ENCODE measurements around the gene RADIL.

RADIL gene

GRCh38 chr7:4832711-4833110, 50.8 kb downstream of the RADIL start:
- H3K27ac ChIP-seq (ENCODE audit: low read depth in 2 of 2, low read length in 2 of 2) = no peak overlapping the region
- no peaks in the 10 kb centered on the region for H3K4me1 ChIP-seq (ENCODE audit: control insufficient read depth in 2 of 2, insufficient read depth in 2 of 2, low read length in 2 of 2)
- H3K27me3 ChIP-seq (ENCODE audit: control insufficient read depth in 2 of 2, insufficient read depth in 2 of 2, low read length in 2 of 2) = no peaks in the 10 kb centered on the region
- no peak overlapping the region for H3K9ac ChIP-seq (ENCODE audit: low read depth in 1 of 2, low read length in 2 of 2)
- no peaks in the 10 kb centered on the region for H3K36me3 ChIP-seq (ENCODE audit: control insufficient read depth in 2 of 2, insufficient read depth in 2 of 2, low read length in 2 of 2)
- H3K4me3 ChIP-seq (ENCODE audit: low read length in 2 of 2) = no peak overlapping the region
- H3K9me3 ChIP-seq (ENCODE audit: control insufficient read depth in 2 of 2, low read length in 2 of 2) = no peaks in the 10 kb centered on the region

- Histone ChIP-seq H3K9me3 (ENCODE audit: control insufficient read depth in 2 of 2, low read length in 2 of 2) (no peaks in the 10 kb centered on the region), H3K4me3 (ENCODE audit: low read length in 2 of 2) (no peak overlapping the region), H3K27ac (ENCODE audit: low read depth in 2 of 2, low read length in 2 of 2) (no peak overlapping the region), H3K36me3 (ENCODE audit: control insufficient read depth in 2 of 2, insufficient read depth in 2 of 2, low read length in 2 of 2) (no peaks in the 10 kb centered on the region), H3K27me3 (ENCODE audit: control insufficient read depth in 2 of 2, insufficient read depth in 2 of 2, low read length in 2 of 2) (no peaks in the 10 kb centered on the region), H3K4me1 (ENCODE audit: control insufficient read depth in 2 of 2, insufficient read depth in 2 of 2, low read length in 2 of 2) (no peaks in the 10 kb centered on the region), H3K9ac (ENCODE audit: low read depth in 1 of 2, low read length in 2 of 2) (no peak overlapping the region)
Observed at GRCh38 chr7:4831723-4832495, 51.6 kb downstream of the RADIL start.

- no peaks in the 10 kb centered on the region for H3K9me3 ChIP-seq (ENCODE audit: control insufficient read depth in 2 of 2, low read length in 2 of 2)
- no peak overlapping the region for H3K4me3 ChIP-seq (ENCODE audit: low read length in 2 of 2)
- H3K27me3 ChIP-seq (ENCODE audit: control insufficient read depth in 2 of 2, insufficient read depth in 2 of 2, low read length in 2 of 2) = no peaks in the 10 kb centered on the region
- H3K9ac ChIP-seq (ENCODE audit: low read depth in 1 of 2, low read length in 2 of 2) = no peak overlapping the region
- no peaks in the 10 kb centered on the region for H3K36me3 ChIP-seq (ENCODE audit: control insufficient read depth in 2 of 2, insufficient read depth in 2 of 2, low read length in 2 of 2)
- no peak overlapping the region for H3K27ac ChIP-seq (ENCODE audit: low read depth in 2 of 2, low read length in 2 of 2)
- no peaks in the 10 kb centered on the region for H3K4me1 ChIP-seq (ENCODE audit: control insufficient read depth in 2 of 2, insufficient read depth in 2 of 2, low read length in 2 of 2)
Observed at GRCh38 chr7:4830176-4830575, 53.3 kb downstream of the RADIL start.

- Histone ChIP-seq H3K36me3 (ENCODE audit: control insufficient read depth in 2 of 2, insufficient read depth in 2 of 2, low read length in 2 of 2) (no peaks in the 10 kb centered on the region), H3K9ac (ENCODE audit: low read depth in 1 of 2, low read length in 2 of 2) (no peak overlapping the region), H3K27ac (ENCODE audit: low read depth in 2 of 2, low read length in 2 of 2) (no peak overlapping the region), H3K9me3 (ENCODE audit: control insufficient read depth in 2 of 2, low read length in 2 of 2) (no peaks in the 10 kb centered on the region), H3K4me3 (ENCODE audit: low read length in 2 of 2) (no peak overlapping the region), H3K4me1 (ENCODE audit: control insufficient read depth in 2 of 2, insufficient read depth in 2 of 2, low read length in 2 of 2) (no peaks in the 10 kb centered on the region), H3K27me3 (ENCODE audit: control insufficient read depth in 2 of 2, insufficient read depth in 2 of 2, low read length in 2 of 2) (no peaks in the 10 kb centered on the region)
Observed at GRCh38 chr7:4828720-4829383, 54.7 kb downstream of the RADIL start.

- no peaks in the 10 kb centered on the region for H3K36me3 ChIP-seq (ENCODE audit: control insufficient read depth in 2 of 2, insufficient read depth in 2 of 2, low read length in 2 of 2)
- H3K27me3 ChIP-seq (ENCODE audit: control insufficient read depth in 2 of 2, insufficient read depth in 2 of 2, low read length in 2 of 2) = no peaks in the 10 kb centered on the region
- no peaks in the 10 kb centered on the region for H3K9me3 ChIP-seq (ENCODE audit: control insufficient read depth in 2 of 2, low read length in 2 of 2)
- H3K27ac ChIP-seq (ENCODE audit: low read depth in 2 of 2, low read length in 2 of 2) = no peak overlapping the region
- no peak overlapping the region for H3K4me3 ChIP-seq (ENCODE audit: low read length in 2 of 2)
- H3K9ac ChIP-seq (ENCODE audit: low read depth in 1 of 2, low read length in 2 of 2) = no peak overlapping the region
- H3K4me1 ChIP-seq (ENCODE audit: control insufficient read depth in 2 of 2, insufficient read depth in 2 of 2, low read length in 2 of 2) = no peaks in the 10 kb centered on the region
Observed at GRCh38 chr7:4825081-4825480, 58.4 kb downstream of the RADIL start.

GRCh38 chr7:4824120-4824775, 59.3 kb downstream of the RADIL start:
- H3K36me3 ChIP-seq (ENCODE audit: control insufficient read depth in 2 of 2, insufficient read depth in 2 of 2, low read length in 2 of 2) = no peaks in the 10 kb centered on the region
- no peaks in the 10 kb centered on the region for H3K9me3 ChIP-seq (ENCODE audit: control insufficient read depth in 2 of 2, low read length in 2 of 2)
- H3K4me3 ChIP-seq (ENCODE audit: low read length in 2 of 2) = no peak overlapping the region
- H3K27ac ChIP-seq (ENCODE audit: low read depth in 2 of 2, low read length in 2 of 2) = no peak overlapping the region
- H3K9ac ChIP-seq (ENCODE audit: low read depth in 1 of 2, low read length in 2 of 2) = no peak overlapping the region
- no peaks in the 10 kb centered on the region for H3K27me3 ChIP-seq (ENCODE audit: control insufficient read depth in 2 of 2, insufficient read depth in 2 of 2, low read length in 2 of 2)
- H3K4me1 ChIP-seq (ENCODE audit: control insufficient read depth in 2 of 2, insufficient read depth in 2 of 2, low read length in 2 of 2) = no peaks in the 10 kb centered on the region

- Histone ChIP-seq H3K9ac (ENCODE audit: low read depth in 1 of 2, low read length in 2 of 2) (no peak overlapping the region), H3K36me3 (ENCODE audit: control insufficient read depth in 2 of 2, insufficient read depth in 2 of 2, low read length in 2 of 2) (no peaks in the 10 kb centered on the region), H3K4me1 (ENCODE audit: control insufficient read depth in 2 of 2, insufficient read depth in 2 of 2, low read length in 2 of 2) (no peaks in the 10 kb centered on the region), H3K4me3 (ENCODE audit: low read length in 2 of 2) (no peak overlapping the region), H3K27ac (ENCODE audit: low read depth in 2 of 2, low read length in 2 of 2) (no peak overlapping the region), H3K9me3 (ENCODE audit: control insufficient read depth in 2 of 2, low read length in 2 of 2) (no peaks in the 10 kb centered on the region), H3K27me3 (ENCODE audit: control insufficient read depth in 2 of 2, insufficient read depth in 2 of 2, low read length in 2 of 2) (no peaks in the 10 kb centered on the region)
Observed at GRCh38 chr7:4823441-4824119, 59.9 kb downstream of the RADIL start.

- H3K9me3 ChIP-seq (ENCODE audit: control insufficient read depth in 2 of 2, low read length in 2 of 2) = no peaks in the 10 kb centered on the region
- H3K9ac ChIP-seq (ENCODE audit: low read depth in 1 of 2, low read length in 2 of 2) = no peak overlapping the region
- no peak overlapping the region for H3K27ac ChIP-seq (ENCODE audit: low read depth in 2 of 2, low read length in 2 of 2)
- H3K4me1 ChIP-seq (ENCODE audit: control insufficient read depth in 2 of 2, insufficient read depth in 2 of 2, low read length in 2 of 2) = no peaks in the 10 kb centered on the region
- no peaks in the 10 kb centered on the region for H3K36me3 ChIP-seq (ENCODE audit: control insufficient read depth in 2 of 2, insufficient read depth in 2 of 2, low read length in 2 of 2)
- H3K27me3 ChIP-seq (ENCODE audit: control insufficient read depth in 2 of 2, insufficient read depth in 2 of 2, low read length in 2 of 2) = no peaks in the 10 kb centered on the region
- H3K4me3 ChIP-seq (ENCODE audit: low read length in 2 of 2) = no peak overlapping the region
Observed at GRCh38 chr7:4822677-4823076, 60.8 kb downstream of the RADIL start.

GRCh38 chr7:4820967-4821471, 62.5 kb downstream of the RADIL start:
- Histone ChIP-seq H3K27me3 (ENCODE audit: control insufficient read depth in 2 of 2, insufficient read depth in 2 of 2, low read length in 2 of 2) (no peaks in the 10 kb centered on the region), H3K4me3 (ENCODE audit: low read length in 2 of 2) (no peak overlapping the region), H3K9ac (ENCODE audit: low read depth in 1 of 2, low read length in 2 of 2) (no peak overlapping the region), H3K4me1 (ENCODE audit: control insufficient read depth in 2 of 2, insufficient read depth in 2 of 2, low read length in 2 of 2) (no peaks in the 10 kb centered on the region), H3K36me3 (ENCODE audit: control insufficient read depth in 2 of 2, insufficient read depth in 2 of 2, low read length in 2 of 2) (no peaks in the 10 kb centered on the region), H3K27ac (ENCODE audit: low read depth in 2 of 2, low read length in 2 of 2) (no peak overlapping the region), H3K9me3 (ENCODE audit: control insufficient read depth in 2 of 2, low read length in 2 of 2) (no peaks in the 10 kb centered on the region)

Data from mucosa of rectum (tissue), 2 donors.